ENCODE data around the gene FUS.

DNA sequence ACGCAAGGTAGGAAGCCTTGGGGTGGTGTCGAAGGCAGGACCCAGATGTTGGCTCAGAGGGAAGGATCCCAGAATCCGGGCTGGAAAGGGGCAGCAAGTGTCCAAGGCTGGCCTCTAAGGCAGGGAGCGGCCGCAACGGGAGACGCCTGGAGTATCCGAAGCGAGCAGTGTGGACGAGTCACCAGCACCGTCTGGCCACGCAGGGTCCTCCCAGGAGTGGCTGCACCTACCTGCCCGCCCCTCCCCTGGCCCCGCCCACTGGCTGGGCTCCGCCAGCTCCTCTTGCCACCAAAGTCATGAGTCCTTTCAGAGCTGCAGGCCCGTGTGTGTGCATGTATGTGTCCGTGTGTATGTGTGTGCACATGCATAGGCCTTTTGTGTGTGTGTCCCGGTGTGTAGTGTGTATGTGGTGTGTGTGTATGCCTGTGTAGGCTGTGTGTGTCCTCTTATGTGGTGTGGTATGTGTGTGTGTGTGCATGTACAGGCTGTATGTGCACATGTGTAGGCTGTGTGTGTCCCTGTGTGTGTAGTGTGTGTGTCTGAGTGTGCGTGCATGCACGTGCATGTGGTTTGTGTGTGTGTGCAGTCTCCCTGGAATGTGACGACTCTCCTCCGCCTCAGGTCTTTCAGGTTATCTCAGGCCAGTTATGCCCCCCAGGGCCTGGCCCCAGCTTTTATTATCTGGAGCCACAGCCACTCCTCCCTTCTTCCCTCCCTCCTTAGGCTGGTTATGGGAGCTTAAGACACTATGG is 44.2 kb upstream of the FUS start, which contains the start of gene PRSS8:
- TF ChIP-seq, protein P1, sequence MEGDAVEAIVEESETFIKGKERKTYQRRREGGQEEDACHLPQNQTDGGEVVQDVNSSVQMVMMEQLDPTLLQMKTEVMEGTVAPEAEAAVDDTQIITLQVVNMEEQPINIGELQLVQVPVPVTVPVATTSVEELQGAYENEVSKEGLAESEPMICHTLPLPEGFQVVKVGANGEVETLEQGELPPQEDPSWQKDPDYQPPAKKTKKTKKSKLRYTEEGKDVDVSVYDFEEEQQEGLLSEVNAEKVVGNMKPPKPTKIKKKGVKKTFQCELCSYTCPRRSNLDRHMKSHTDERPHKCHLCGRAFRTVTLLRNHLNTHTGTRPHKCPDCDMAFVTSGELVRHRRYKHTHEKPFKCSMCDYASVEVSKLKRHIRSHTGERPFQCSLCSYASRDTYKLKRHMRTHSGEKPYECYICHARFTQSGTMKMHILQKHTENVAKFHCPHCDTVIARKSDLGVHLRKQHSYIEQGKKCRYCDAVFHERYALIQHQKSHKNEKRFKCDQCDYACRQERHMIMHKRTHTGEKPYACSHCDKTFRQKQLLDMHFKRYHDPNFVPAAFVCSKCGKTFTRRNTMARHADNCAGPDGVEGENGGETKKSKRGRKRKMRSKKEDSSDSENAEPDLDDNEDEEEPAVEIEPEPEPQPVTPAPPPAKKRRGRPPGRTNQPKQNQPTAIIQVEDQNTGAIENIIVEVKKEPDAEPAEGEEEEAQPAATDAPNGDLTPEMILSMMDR (IDR thresholded peaks at IDR 0.05; ENCODE audit: insufficient read depth, low read depth, low read length) = no peak
- no peak for TF ChIP-seq EZH2 (IDR thresholded peaks at IDR 0.05; ENCODE audit: insufficient read depth, low read length)

All from astrocyte (in vitro differentiated cells and primary cell).